HuH-7.5 (cell line): ENCODE results near the gene SRGN.
"Not testable (repeated sequence)": the region's sequence is repeated elsewhere in the genome, so short reads cannot be mapped to it uniquely, and the experiment has no call there.

Experiments used
- DNase-seq: peaks from one replicate; pipeline ENCODE4 v3.0.0; 2011; ENCODE audit warnings: low spot score

Gene SRGN

GRCh38 chr10:69141304-69141703 lies 53.4 kb downstream of the SRGN start:
- no peak for DNase-seq

GRCh38 chr10:69142074-69142473 lies 54.2 kb downstream of the SRGN start:
- DNase-seq, result not testable (repeated sequence)

- DNase-seq, result no peak
Measured at GRCh38 chr10:69142983-69143382, 55.1 kb downstream of the SRGN start.

GRCh38 chr10:69145329-69145728 lies 57.4 kb downstream of the SRGN start:
- no peak for DNase-seq

- DNase-seq, result no peak
Measured at GRCh38 chr10:69145864-69146263, 58.0 kb downstream of the SRGN start.

- no peak for DNase-seq
Measured at GRCh38 chr10:69146759-69147158, 58.9 kb downstream of the SRGN start.

- DNase-seq, result no peak
Measured at GRCh38 chr10:69151984-69152383, 64.1 kb downstream of the SRGN start.

- DNase-seq, result no peak
Measured at GRCh38 chr10:69153227-69153626, 65.3 kb downstream of the SRGN start.
